Measurements from ENCODE around the gene TGFBI.

Gene TGFBI

GRCh38 chr5:136004436-136004835 is 24.4 kb upstream of the TGFBI start:
- no peak for DNase-seq

DNA sequence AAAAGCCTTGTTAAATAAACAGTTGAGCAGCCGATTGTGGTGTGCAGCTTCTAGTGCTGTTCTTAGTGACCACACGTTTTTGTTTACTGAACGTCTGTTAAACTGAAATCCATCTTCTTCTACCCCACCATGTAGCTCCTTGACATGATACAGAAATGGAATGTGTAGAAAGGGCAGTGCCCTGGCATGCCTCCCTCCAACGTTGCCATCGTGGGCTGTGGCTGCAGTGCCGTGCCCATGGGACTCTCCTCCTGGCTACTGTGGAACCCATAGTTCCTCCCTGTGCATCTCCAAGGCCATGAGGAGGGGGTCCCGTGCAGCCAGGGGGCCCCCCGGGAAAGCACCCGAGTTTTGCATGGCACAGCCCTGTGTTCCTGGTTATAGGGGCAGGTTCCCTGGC is 23.3 kb upstream of the TGFBI start:
- DNase-seq: no peak

GRCh38 chr5:136006164-136006563 is 22.6 kb upstream of the TGFBI start:
- no peak for DNase-seq

- DNase-seq: no peak
Measured at GRCh38 chr5:136006761-136007251, 22.0 kb upstream of the TGFBI start.

- DNase-seq: no peak
Measured at GRCh38 chr5:136007271-136007670, 21.5 kb upstream of the TGFBI start.

DNA sequence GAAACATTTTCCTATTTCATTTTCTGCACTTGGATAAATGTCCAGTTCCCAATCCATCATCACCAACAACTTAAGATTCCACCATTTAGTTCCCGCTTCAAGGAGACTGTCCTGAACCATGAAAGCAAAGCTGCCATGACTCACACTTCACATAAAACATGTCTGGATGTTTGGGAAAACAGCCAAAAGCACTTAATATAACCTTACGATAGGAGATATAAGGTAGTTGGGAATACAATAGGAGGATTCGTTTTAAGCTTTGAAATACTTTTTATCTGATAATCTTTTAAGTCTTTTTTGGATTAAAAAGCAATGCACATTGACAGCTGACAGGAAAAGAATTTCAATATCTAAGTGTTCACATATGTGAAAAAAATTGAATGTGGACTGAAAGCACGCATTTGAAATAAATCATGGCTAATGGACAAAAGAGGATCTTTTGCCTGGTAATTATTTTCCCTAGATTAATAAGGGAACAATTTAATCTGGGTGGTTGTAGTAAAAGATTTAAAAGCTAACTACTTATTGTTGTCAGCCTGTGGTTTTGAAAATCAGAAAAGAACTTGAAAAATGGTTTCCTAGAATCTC is 17.3 kb upstream of the TGFBI start:
- no peak for DNase-seq

- no peak for DNase-seq
Measured at GRCh38 chr5:136012041-136012804, 16.6 kb upstream of the TGFBI start.

DNA sequence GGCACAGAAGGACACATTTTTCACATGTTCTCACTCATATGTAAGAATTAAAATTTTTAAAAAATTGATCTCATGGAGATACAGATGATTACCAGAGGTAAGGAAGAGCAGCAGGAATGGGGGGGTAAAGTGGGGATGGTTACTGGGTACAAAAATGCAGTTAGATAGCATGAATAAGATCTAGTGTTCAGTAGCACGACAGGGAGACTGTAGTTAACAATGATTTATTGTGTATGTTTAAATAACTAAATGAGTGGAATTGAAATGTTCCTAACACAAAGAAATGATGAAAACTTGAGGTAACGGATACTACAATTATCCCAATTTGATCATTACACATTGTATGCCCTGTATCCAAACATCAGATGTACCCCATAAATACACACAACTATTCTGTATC is 15.2 kb upstream of the TGFBI start:
- DNase-seq: no peak

- no peak for DNase-seq
Measured at GRCh38 chr5:136014049-136015002, 14.5 kb upstream of the TGFBI start.

DNA sequence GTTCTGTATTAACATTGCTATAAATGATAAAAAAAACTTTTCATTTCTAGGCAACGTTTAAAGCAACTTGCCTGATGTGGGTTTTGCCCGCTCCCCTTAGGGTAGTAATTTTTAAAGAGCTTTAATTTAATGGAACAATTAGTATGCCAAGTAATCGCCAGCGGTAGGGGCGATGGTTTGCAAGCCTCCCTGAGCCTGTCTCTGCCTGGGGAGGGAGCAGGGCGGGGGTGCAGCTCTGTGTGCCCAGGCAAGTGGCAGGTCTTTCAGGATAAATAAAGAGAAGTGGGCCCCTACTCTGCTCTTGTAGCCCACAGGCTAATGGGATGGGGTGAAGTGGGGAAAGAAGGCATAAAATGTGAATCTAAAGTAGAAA is 13.8 kb upstream of the TGFBI start:
- no peak for DNase-seq

- DNase-seq: no peak
Measured at GRCh38 chr5:136015966-136016650, 12.7 kb upstream of the TGFBI start.

DNA sequence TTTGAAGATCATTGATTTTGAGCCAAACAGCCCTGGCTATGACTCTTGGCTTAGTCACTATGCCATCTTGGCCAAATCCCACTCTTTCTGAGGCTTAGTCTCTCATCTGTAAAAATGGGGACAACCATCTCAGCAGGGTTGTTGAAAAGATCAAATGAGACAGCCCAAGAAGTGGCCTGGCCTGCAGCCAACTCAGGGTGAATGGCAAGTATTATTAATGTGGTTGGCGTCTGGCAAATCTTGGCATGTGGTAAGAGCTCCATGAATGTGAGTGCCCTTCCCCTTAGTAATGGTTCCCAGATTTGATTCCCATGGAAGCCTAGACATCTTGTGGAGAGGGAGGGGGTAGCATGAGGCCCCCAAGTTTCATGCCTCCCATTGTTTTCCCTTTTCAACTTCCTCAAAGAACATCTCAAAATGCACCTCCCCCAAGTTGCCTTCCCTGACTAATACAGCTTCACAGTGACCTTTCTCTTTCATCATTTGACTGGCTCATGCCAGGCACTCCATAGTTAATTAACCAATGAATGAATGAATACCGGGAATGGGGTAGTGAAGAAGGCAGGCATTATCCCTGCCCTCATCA is 11.8 kb upstream of the TGFBI start:
- DNase-seq: no peak

- no peak for DNase-seq
Measured at GRCh38 chr5:136018814-136019783, 9.7 kb upstream of the TGFBI start.

GRCh38 chr5:136020001-136020382 is 8.8 kb upstream of the TGFBI start:
- no peak for DNase-seq

GRCh38 chr5:136020383-136021015 is 8.3 kb upstream of the TGFBI start:
- DNase-seq: no peak

GRCh38 chr5:136021016-136021405 is 7.8 kb upstream of the TGFBI start:
- DNase-seq: no peak

GRCh38 chr5:136022965-136023364 is 5.8 kb upstream of the TGFBI start:
- DNase-seq: no peak

- no peak for DNase-seq
Measured at GRCh38 chr5:136023958-136024541, 4.7 kb upstream of the TGFBI start.

GRCh38 chr5:136025900-136026299 is 2.9 kb upstream of the TGFBI start:
- DNase-seq: no peak

DNA sequence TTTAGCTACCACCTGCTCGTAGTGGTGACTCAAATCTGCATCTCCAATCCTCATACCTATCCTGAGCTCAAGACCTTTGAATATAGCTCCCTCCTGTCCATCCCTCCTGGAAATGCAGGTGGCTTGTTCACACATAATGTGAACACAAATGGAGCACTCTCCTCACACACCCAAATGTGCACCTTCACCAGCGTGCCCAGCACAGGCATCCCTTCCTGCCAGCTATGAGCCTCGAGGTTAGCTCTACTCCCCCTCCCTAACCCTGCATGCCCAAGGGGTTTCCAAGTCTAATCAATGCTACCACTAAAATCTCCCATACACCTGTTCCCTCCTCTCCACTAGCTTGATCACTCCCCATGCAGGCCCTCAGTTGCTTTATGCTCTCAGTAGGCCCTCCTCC is 2.2 kb upstream of the TGFBI start:
- no peak for DNase-seq
